ENCODE data around the gene CPS1. TPM values are rescaled to one million over a fixed set of nuclear protein-coding genes. Genes with fewer than 3 reads are reported as not detected.

The CPS1 gene
- total RNA-seq, 2 donors from 2014 or later: 2.7 to 3.0 TPM

Other genes starting within 250 kb of the CPS1 start
- not detected for gene MYL1, start 241.4 kb upstream of the CPS1 start, total RNA-seq
- 10 to 100 TPM; 46.7 to 48.3 TPM for gene LANCL1, start 79.8 kb upstream of the CPS1 start, total RNA-seq